Measurements from ENCODE around the gene FBXO10.

FBXO10 gene

DNA sequence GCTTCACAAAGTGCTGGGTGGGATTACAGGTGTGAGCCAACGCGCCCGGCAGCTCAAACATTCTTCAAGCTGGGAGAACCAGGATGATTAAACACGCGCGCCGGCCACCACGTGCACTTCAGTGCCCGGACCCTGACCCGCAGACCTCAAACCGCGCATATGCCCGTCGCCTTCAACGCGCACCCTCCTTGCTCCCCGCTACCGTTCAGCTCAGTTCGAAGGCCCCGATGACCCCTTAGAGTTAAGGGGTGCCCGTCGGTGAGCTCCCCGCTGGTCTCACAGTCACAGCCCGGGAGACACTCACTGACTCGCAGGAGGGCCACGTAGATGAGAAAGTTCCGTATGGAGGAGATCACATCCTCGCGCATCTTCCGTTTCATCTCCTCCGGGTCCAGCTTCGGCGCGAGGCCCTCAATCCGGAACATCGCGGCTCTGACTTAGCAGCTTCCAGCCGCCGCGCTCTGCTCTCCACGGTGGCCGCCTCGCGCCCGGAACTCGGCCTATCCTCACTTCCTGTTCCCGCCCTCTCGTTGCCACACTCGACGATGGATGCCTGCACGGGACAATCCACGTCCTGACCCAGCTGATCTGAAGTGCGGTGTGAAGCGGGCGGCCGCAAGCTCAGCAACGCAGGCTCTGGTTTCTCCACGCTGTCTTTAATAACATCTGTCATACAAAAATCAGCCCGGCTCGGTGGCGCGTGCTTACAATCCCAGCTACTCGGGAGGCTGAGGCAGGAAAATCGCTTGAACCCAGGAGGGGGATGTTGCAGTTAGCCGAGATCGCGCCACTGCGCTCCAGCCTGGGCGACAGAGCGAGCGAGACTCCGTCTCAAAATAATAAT is 16.1 kb upstream of the FBXO10 start, which contains the start of gene TOMM5:
TSS of gene TOMM5 (minus strand) at position 490 of the 844 bp plus-strand sequence. CDS start at position 425, 65 bp downstream.
- peak; percentile 87 to 89 (median 87) for DNase-seq (ENCODE audit: low read depth in 2 of 3, low spot score in 1 of 3)

- no peak for DNase-seq (ENCODE audit: low read depth in 2 of 3, low spot score in 1 of 3)
These were observed 11.3 kb upstream of the FBXO10 start for GRCh38 chr9:37587521-37587920.

GRCh38 chr9:37583522-37584121 is 7.4 kb upstream of the FBXO10 start:
- DNase-seq (ENCODE audit: low read depth in 2 of 3, low spot score in 1 of 3), result no peak

DNA sequence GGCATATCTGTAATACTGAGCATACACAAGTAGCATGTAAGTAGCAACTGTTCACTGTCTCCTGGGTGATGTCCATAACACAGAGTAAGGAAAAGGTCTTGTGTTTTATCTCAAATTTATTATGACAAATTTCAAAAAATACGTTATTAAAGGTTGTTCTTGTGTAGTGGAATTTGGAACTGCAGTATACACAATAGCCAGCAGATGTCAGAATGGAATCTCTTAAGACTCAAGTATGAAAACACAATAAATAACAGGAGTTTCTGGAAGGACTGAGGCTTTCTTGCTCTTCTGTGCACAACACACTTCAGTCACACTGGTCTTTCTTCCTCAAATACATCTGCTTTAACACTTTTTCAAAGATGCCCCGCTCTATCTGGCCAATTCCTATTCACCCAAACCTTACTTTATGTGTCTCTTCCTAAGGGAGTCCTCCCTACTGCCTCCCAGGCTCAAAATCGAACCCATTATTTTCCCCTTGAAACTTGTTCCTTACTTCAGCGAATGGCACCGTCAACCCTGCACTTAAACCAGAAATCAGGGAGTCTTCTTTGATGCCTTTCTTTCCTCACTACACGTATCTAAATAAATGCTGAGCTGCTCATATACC is 6.5 kb upstream of the FBXO10 start:
- no peak for DNase-seq (ENCODE audit: low read depth in 2 of 3, low spot score in 1 of 3)

GRCh38 chr9:37575511-37575914 is 667 bp downstream of the FBXO10 start:
- no peak for DNase-seq (ENCODE audit: low read depth in 2 of 3, low spot score in 1 of 3)

DNA sequence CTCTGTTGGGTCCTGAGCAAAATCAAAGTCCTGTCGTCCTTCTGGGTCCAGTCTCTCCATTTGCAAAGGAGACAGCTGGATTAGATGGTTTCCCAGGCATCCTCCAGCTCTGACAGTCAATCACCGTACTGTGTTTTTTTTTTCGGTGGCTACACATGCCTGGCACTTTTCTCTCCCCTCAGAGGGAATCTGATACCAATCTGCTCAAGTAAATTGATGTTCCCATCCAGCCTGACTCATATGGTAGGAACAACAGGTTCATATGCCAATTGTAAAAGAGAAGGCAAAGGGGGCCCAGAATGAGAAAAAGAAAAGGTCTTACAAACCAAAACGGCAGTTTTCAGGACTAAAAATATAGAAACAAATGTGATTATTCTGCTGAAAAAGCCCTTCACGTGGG is 1.2 kb downstream of the FBXO10 start:
- DNase-seq (ENCODE audit: low read depth in 2 of 3, low spot score in 1 of 3), result no peak

GRCh38 chr9:37574241-37574721 is 1.9 kb downstream of the FBXO10 start:
- DNase-seq (ENCODE audit: low read depth in 2 of 3, low spot score in 1 of 3), result no peak

DNA sequence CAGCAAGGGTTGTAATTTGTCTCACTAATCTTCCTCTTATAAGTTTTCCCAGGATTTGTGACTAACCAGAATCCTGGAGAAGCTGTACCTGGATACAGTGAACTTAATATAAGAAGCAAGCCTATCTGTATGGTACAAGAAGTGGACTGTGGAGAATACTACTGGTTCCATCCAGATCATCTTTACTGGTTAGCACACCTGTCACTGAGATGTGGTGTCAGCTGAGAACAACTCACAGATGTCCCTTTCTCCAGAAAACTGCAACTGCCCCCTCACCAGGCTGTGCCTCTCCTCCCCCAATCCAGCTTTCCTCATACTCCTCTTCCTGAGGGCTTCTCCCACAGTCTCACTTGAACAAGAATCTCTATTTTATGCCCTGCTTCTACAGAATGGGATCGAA is 4.9 kb downstream of the FBXO10 start:
- DNase-seq (ENCODE audit: low read depth in 2 of 3, low spot score in 1 of 3), result no peak

DNA sequence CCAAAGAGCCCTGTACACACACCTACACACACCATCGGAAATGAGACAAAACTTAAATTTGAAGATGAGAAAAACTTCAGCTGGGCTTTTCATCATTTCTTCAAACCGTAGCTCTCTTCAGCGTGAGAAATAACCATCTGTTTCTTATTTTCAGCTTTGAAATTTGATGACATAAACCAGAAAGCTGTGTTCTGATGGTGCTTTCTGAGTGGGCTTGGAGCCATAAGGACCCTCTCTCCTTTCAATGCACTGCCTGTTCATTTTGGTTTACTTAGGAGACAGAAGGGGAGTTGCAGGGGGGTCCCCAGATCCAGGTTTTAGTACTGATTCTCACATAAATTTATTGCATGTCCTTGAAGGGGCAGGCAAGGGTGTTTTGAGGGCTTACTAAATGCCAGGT is 9.5 kb downstream of the FBXO10 start:
- DNase-seq (ENCODE audit: low read depth in 2 of 3, low spot score in 1 of 3), result no peak

DNA sequence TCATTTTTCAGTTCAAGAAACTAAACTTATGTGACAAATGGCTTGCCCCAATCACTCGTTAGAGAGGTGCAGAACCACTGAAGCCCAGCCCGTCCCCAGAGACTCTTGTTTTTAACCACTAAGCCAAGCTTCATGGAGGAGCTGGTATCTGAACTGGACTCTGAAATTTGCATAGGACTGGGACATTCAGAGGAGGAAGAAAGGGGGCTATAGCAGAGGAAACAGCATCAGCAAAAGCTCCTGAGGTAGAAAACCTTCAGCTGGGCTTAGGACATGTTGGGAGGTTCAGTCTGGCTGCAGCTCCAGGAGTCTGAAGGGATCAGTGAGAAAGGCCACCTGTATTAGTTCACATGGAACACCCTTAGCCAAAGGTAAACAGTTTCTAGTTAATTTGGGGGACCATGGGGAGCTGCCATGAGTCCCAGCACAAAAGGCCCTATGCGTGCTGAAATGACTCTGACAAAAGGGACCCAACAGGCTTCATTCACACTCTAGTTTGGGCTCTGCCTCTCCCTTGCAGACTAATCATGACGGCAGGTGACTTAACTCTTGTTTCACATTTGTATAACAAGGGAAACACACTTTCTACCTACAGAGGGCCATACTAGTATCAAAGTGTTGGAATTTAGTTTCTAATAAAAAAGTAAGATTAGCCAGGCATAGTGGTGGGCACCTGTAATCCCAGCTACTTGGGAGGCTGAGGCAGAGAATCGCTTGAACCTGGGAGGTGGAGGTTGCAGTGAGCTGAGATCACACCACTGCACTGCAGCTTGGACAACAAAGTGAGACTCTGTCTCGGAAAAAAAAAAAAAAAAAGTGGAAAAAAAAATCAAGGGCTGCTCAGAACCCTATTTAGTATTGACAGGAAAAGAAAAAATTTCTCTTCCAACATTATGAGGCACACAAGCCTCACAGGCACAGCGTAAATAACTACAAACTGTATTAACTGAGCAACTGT is 10.2 kb downstream of the FBXO10 start:
- DNase-seq (ENCODE audit: low read depth in 2 of 3, low spot score in 1 of 3), result no peak

DNA sequence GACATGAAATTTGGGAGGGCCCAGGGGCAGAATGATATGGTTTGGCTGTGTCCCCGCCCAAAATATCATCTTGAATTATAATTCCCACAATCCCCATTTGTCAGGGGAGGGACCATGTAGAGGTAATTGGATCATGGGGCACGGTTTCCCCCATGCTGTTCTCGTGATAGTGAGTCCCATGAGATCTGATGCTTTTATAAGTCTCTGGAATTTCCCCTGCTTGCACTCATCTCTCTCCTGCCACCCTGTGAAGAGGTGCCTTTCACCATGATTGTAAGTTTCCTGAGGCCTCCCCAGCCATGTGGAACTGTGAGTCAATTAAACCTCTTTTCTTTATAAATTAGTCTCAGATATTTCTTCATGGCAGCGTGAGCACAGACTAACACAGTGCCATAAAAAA is 11.3 kb downstream of the FBXO10 start:
- no peak for DNase-seq (ENCODE audit: low read depth in 2 of 3, low spot score in 1 of 3)

GRCh38 chr9:37563806-37564513 is 12.2 kb downstream of the FBXO10 start:
- no peak for DNase-seq (ENCODE audit: low read depth in 2 of 3, low spot score in 1 of 3)

GRCh38 chr9:37562826-37563225 is 13.4 kb downstream of the FBXO10 start:
- DNase-seq (ENCODE audit: low read depth in 2 of 3, low spot score in 1 of 3), result no peak

DNA sequence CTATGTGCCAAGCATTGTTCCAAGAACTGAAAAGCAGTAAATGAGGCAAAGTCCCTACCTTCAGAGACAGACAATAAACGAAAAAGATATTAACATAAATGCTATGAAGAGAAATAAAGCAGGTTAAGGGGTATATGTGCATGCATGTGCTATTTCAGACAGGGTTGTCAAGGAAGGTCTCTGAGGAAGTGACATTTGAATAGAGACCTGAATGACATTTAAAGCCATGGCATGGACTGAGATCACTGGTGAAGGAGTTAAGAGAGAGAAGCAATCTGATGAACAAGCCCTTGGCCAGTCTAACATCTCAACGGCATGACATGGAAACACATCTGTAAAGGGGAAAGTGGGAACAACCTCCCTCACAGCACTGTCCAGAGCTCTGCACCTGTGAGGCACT is 14.5 kb downstream of the FBXO10 start:
- DNase-seq (ENCODE audit: low read depth in 2 of 3, low spot score in 1 of 3), result no peak

DNA sequence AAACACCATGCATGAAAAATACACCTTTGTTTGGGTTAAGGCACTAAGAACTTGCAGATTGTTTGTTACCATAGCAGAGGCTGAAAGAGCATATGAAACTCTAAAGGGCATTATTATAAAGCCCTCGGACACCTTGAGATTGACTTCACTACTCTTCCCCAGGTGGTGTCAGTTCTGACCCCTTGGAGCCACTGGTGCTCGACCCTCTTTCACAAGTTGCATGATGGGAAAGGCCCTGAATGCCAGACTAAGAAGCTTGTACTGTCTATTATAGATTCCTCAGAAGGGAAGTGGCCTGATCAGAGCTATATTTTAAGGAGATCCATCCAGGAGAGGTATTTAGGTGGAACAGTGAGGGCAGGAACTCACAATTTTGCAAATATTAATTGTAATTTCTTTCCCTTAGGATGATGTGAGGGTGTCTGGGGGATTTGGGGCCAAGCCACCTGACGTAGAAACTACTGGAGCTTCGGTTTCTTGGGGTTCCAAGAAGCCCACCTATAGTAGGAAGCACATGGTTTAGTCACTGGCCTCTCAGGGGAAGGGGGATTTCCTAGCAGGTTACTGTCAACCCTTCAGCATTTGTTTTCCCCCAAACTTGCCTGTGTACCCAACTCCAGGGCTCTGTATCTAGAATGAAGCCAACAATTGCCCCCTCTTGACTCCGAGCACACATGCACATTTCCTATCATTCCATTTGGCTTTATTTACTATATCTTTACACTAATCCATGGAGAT is 16.2 kb downstream of the FBXO10 start:
- DNase-seq (ENCODE audit: low read depth in 2 of 3, low spot score in 1 of 3), result no peak

GRCh38 chr9:37559125-37559524 is 17.1 kb downstream of the FBXO10 start:
- DNase-seq (ENCODE audit: low read depth in 2 of 3, low spot score in 1 of 3), result no peak

GRCh38 chr9:37555786-37556185 is 20.4 kb downstream of the FBXO10 start:
- DNase-seq (ENCODE audit: low read depth in 2 of 3, low spot score in 1 of 3), result no peak

GRCh38 chr9:37554318-37554717 is 21.9 kb downstream of the FBXO10 start:
- no peak for DNase-seq (ENCODE audit: low read depth in 2 of 3, low spot score in 1 of 3)

- no peak for DNase-seq (ENCODE audit: low read depth in 2 of 3, low spot score in 1 of 3)
These were observed 24.3 kb downstream of the FBXO10 start for GRCh38 chr9:37551888-37552287.

- DNase-seq (ENCODE audit: low read depth in 2 of 3, low spot score in 1 of 3), result no peak
These were observed 24.7 kb downstream of the FBXO10 start for GRCh38 chr9:37551468-37551867.
